Prostate gland (tissue), 2 donors: ENCODE data around the gene AMN1.

Experiments
- POLR2AphosphoS5 ChIP-seq: sonication (generic); formaldehyde crosslinking; IDR thresholded peaks from one replicate; pipeline ENCODE4 v1.6.1; 2017; ENCODE audit warnings: antibody characterized with exemption
- TF ChIP-seq, protein P1 (sequence below), 4 experiments: fragments of 200-600 bp in 2 of 4; fragments of 450-650 bp in 2 of 4; sonication (generic) in 2 of 4; IDR thresholded peaks; 1 replicate in 3 of 4; 2 replicates in 1 of 4; pipeline ENCODE4 v1.5.1; 2016 to 2019; ENCODE audit warnings: antibody characterized with exemption in 4 of 4, mild to moderate bottlenecking in 2 of 4, moderate library complexity in 2 of 4

GRCh38 chr12:31751085-31751484 lies 22.3 kb upstream of the AMN1 start:
- TF ChIP-seq, protein P1, sequence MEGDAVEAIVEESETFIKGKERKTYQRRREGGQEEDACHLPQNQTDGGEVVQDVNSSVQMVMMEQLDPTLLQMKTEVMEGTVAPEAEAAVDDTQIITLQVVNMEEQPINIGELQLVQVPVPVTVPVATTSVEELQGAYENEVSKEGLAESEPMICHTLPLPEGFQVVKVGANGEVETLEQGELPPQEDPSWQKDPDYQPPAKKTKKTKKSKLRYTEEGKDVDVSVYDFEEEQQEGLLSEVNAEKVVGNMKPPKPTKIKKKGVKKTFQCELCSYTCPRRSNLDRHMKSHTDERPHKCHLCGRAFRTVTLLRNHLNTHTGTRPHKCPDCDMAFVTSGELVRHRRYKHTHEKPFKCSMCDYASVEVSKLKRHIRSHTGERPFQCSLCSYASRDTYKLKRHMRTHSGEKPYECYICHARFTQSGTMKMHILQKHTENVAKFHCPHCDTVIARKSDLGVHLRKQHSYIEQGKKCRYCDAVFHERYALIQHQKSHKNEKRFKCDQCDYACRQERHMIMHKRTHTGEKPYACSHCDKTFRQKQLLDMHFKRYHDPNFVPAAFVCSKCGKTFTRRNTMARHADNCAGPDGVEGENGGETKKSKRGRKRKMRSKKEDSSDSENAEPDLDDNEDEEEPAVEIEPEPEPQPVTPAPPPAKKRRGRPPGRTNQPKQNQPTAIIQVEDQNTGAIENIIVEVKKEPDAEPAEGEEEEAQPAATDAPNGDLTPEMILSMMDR (IDR thresholded peaks at IDR 0.05) = no peak
- TF ChIP-seq POLR2AphosphoS5 = no peak
